Gastroesophageal sphincter (tissue), 4 donors: Measurements from ENCODE around the gene HLA-DOB. TPM values are rescaled to one million over a fixed set of nuclear protein-coding genes. Genes with fewer than 3 reads are reported as not detected.

Experiments
- ATAC-seq: fragments of 150-250 bp; one replicate; pipeline ENCODE4 v1.9.1; 2016; ENCODE audit warnings: mild to moderate bottlenecking, moderate library complexity
- H3K27ac ChIP-seq, 4 donors: fragments of 200-600 bp; sonication (generic) in 3 of 4; 1 replicate in 3 of 4; 2 replicates in 1 of 4; pipeline ENCODE4 v1.5.1; 2016 to 2019
- H3K27me3 ChIP-seq: fragments of 200-600 bp; sonication (generic); one replicate; pipeline ENCODE4 v1.5.1; 2019
- H3K36me3 ChIP-seq, 2 donors: fragments of 200-600 bp; sonication (generic); one replicate each; pipeline ENCODE4 v1.5.1; 2019; ENCODE audit warnings: control low read depth in 1 of 2
- H3K4me1 ChIP-seq, 3 donors: fragments of 200-600 bp; sonication (generic); 1 replicate in 2 of 3; 2 replicates in 1 of 3; pipeline ENCODE4 v1.5.1; 2016 to 2019; ENCODE audit warnings: control low read depth in 2 of 3
- H3K4me3 ChIP-seq, 2 donors: fragments of 200-600 bp; sonication (generic); one replicate each; pipeline ENCODE4 v1.5.1; 2019; ENCODE audit warnings: mild to moderate bottlenecking in 1 of 2, moderate library complexity in 1 of 2
- H3K9me3 ChIP-seq, 3 donors: fragments of 200-600 bp; sonication (generic); one replicate each; pipeline ENCODE4 v1.5.1; 2017 to 2019; ENCODE audit warnings: control low read depth in 2 of 3
- EP300 ChIP-seq: sonication (generic); formaldehyde crosslinking; IDR thresholded peaks from one replicate; pipeline ENCODE4 v1.6.1; 2017; ENCODE audit warnings: antibody characterized with exemption, mild to moderate bottlenecking
- POLR2A ChIP-seq, 2 donors: fragments of 450-650 bp; IDR thresholded peaks; one replicate each; pipeline ENCODE4 v1.6.1; 2017; ENCODE audit warnings: antibody characterized with exemption in 2 of 2, mild to moderate bottlenecking in 2 of 2, moderate library complexity in 1 of 2
- POLR2AphosphoS5 ChIP-seq: sonication (generic); formaldehyde crosslinking; IDR thresholded peaks from one replicate; pipeline ENCODE4 v1.6.1; 2017; ENCODE audit warnings: antibody characterized with exemption
- WGBS, 2 donors: methylation state at CpG; one replicate each; pipeline ENCODE4 v1.1.5; 2018; ENCODE audit warnings: low coverage in 1 of 2; 5-methylcytosine and 5-hydroxymethylcytosine counted together
- total RNA-seq, 4 donors: library from RNA; depleted of rRNA; stranded (reverse); fragments of >200 nt; gene quantifications; one replicate each; pipeline ENCODE4 v1.1.0, GENCODE V29; 2016
- TF ChIP-seq, protein P1 (sequence below), 4 experiments: fragments of 200-600 bp in 2 of 4; fragments of 450-650 bp in 2 of 4; sonication (generic) in 1 of 4; IDR thresholded peaks; one replicate each; pipeline ENCODE4 v1.5.1; 2017 to 2019; ENCODE audit warnings: antibody characterized with exemption in 4 of 4, mild to moderate bottlenecking in 2 of 4, moderate library complexity in 2 of 4

HLA-DOB gene
- total RNA-seq, 4 donors from 2014 or later, result 0.37 to 0.40 TPM; not detected in 2

DNA sequence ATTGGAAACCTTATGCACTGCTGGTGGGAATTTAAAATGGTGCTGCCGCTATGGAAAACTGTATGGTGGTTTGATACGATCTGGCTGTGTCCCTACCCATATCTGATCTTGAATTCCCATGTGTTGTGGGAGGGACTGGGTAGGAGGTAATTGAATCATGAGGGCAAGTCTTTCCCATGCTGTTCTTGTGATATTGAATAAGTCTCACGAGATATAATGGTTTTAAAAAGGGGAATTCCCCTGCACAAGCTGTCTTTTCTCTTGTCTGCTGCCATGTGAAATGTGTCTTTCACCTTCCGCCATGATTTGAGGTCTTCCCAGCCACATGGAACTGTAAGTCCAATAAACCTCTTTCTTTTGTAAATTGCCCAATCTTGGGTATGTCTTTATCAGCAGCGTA is 16.9 kb upstream of the HLA-DOB start:
- Histone ChIP-seq H3K4me3 (no peak overlapping the region), H3K27ac (no peak overlapping the region), H3K27me3 (no peaks in the 10 kb centered on the region), H3K36me3 (peaks cover 0 to 63% of the 10 kb centered on the region in 2 donors), H3K9me3 (no peaks in the 10 kb centered on the region), H3K4me1 (peaks cover 0 to 9% (median 8%) of the 10 kb centered on the region in 3 donors)
- WGBS, 2 donors, result 82 to 84% methylated on average over 4 to 5 of the region's 5 CpGs
- no peak for ATAC-seq
- TF ChIP-seq EP300 (no peak), POLR2A (IDR thresholded peaks at IDR 0.05) (no peak), POLR2AphosphoS5 (no peak)
- TF ChIP-seq, protein P1, sequence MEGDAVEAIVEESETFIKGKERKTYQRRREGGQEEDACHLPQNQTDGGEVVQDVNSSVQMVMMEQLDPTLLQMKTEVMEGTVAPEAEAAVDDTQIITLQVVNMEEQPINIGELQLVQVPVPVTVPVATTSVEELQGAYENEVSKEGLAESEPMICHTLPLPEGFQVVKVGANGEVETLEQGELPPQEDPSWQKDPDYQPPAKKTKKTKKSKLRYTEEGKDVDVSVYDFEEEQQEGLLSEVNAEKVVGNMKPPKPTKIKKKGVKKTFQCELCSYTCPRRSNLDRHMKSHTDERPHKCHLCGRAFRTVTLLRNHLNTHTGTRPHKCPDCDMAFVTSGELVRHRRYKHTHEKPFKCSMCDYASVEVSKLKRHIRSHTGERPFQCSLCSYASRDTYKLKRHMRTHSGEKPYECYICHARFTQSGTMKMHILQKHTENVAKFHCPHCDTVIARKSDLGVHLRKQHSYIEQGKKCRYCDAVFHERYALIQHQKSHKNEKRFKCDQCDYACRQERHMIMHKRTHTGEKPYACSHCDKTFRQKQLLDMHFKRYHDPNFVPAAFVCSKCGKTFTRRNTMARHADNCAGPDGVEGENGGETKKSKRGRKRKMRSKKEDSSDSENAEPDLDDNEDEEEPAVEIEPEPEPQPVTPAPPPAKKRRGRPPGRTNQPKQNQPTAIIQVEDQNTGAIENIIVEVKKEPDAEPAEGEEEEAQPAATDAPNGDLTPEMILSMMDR (IDR thresholded peaks at IDR 0.05), result no peak

DNA sequence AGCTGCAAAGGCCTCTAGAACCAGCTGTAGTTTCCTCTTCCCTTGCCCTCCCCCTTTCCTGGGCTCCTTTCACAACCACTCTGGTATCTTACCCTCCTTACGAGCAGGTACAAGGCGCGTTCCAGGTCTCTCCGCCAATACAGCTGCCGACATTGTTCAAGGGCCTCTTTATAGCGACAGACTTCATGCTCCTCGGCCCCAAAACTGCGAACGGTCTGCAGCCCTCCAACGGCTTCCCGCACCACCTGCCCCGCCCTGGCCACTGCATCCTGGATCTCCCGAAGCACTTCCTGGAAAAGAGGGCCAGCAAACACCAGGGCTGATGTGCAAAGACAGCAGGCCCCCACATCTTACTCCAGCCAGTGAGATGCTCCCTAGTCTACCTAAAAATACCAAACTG is 15.7 kb upstream of the HLA-DOB start:
- TF ChIP-seq EP300, result no peak
- TF ChIP-seq POLR2A (IDR thresholded peaks at IDR 0.05), result no peak
- TF ChIP-seq, protein P1 (IDR thresholded peaks at IDR 0.05), result no peak
- TF ChIP-seq POLR2AphosphoS5, result no peak
- no peak for ATAC-seq
- no peak overlapping the region for H3K27ac ChIP-seq
- no peaks in the 10 kb centered on the region for H3K9me3 ChIP-seq
- no peak overlapping the region for H3K4me3 ChIP-seq
- no peaks in the 10 kb centered on the region for H3K27me3 ChIP-seq
- WGBS, 2 donors, result 75 to 84% methylated on average over 4 to 10 of the region's 13 CpGs
- H3K4me1 ChIP-seq, result peaks cover 0 to 4% (median 4%) of the 10 kb centered on the region in 3 donors
- peaks cover 0 to 66% of the 10 kb centered on the region in 2 donors for H3K36me3 ChIP-seq

DNA sequence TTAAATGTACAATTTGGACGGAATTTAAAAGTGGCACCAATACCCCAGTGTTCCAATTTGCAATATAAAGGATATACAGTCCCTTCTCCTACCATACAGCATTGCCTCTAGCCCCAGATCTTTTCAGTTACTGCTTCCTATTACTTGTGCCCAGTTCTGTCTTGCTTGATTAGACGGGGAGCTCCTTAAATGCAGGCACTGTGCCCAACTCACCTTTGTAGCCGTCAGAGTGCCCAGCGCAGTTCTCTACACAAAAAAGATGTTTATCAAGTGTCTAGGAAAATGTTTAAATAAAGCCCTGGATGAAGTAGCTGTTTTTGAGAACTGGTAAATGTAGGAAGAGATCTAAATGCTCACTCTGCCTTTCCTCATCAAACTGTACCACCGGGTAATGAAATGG is 14.1 kb upstream of the HLA-DOB start:
- H3K9me3 ChIP-seq, result no peaks in the 10 kb centered on the region
- 68 to 74% methylated on average over 3 to 5 of the region's 5 CpGs for WGBS, 2 donors
- H3K4me3 ChIP-seq, result no peak overlapping the region
- no peaks in the 10 kb centered on the region for H3K4me1 ChIP-seq
- peaks cover 0 to 64% of the 10 kb centered on the region in 2 donors for H3K36me3 ChIP-seq
- ATAC-seq, result no peak
- no peak for TF ChIP-seq POLR2A (IDR thresholded peaks at IDR 0.05)
- no peak for TF ChIP-seq POLR2AphosphoS5
- TF ChIP-seq, protein P1 (IDR thresholded peaks at IDR 0.05), result no peak
- no peaks in the 10 kb centered on the region for H3K27me3 ChIP-seq
- no peak overlapping the region for H3K27ac ChIP-seq

DNA sequence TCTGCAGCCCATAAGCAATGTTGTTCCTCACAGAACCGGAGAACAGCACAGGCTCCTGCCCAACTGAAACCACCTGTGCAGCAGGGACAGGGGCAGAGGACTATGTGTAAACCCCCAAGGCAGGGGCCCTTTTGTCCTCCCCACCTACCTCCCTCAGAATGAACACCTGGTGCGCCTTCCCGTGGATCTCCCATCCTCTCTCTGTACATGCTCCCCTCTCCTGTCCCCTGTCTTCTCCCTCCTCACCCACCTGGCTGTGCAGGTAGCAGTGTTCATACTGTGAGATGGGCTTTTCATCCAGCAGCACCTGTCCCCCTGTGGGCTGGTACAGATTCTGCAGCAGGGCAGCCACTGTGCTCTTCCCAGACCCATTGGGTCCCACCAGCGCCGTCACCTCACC is 13.2 kb upstream of the HLA-DOB start:
- no peaks in the 10 kb centered on the region for H3K4me1 ChIP-seq
- no peaks in the 10 kb centered on the region for H3K9me3 ChIP-seq
- TF ChIP-seq, protein P1 (IDR thresholded peaks at IDR 0.05), result no peak
- no peak for TF ChIP-seq POLR2AphosphoS5
- peaks cover 0 to 55% of the 10 kb centered on the region in 2 donors for H3K36me3 ChIP-seq
- H3K4me3 ChIP-seq, result no peak overlapping the region
- ATAC-seq, result no peak
- no peak overlapping the region for H3K27ac ChIP-seq
- 90% methylated on average over 2 of the region's 5 CpGs; no CpG with 5 or more reads in 1 of the 2 donors for WGBS, 2 donors
- no peaks in the 10 kb centered on the region for H3K27me3 ChIP-seq

DNA sequence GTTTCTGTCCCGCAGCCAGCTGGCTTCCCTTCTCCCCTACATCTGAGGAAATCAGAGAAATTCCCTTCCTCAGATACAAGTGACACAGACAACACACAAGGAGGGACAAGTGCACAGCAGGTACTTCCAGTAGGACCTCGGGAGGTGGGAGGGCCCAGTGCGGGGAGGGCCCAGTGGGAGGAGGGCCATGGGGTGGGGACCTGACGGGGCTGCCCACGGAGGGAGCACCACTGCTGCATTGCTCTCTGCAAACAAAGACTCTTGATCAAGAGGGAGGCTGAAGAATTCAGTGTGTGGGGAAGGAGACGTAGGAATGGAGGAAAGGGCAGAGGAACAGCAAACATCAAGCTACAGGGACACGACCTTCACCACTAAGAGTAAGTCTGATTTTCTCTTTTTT is 12.7 kb upstream of the HLA-DOB start:
- no peak overlapping the region for H3K27ac ChIP-seq
- WGBS, 2 donors, result 56 to 58% methylated on average over 3 of the region's 7 CpGs
- no peak for TF ChIP-seq POLR2A (IDR thresholded peaks at IDR 0.05)
- TF ChIP-seq, protein P1 (IDR thresholded peaks at IDR 0.05), result no peak
- no peak for TF ChIP-seq EP300
- no peak for TF ChIP-seq POLR2AphosphoS5
- no peak for ATAC-seq
- H3K4me3 ChIP-seq, result no peak overlapping the region
- H3K36me3 ChIP-seq, result peaks cover 0 to 50% of the 10 kb centered on the region in 2 donors
- no peaks in the 10 kb centered on the region for H3K4me1 ChIP-seq
- no peaks in the 10 kb centered on the region for H3K27me3 ChIP-seq
- H3K9me3 ChIP-seq, result no peaks in the 10 kb centered on the region
